ENCODE results near the gene SPAG16.
"Not testable (repeated sequence)": the region's sequence is repeated elsewhere in the genome, so short reads cannot be mapped to it uniquely, and the experiment has no call there.

SPAG16 gene

DNA sequence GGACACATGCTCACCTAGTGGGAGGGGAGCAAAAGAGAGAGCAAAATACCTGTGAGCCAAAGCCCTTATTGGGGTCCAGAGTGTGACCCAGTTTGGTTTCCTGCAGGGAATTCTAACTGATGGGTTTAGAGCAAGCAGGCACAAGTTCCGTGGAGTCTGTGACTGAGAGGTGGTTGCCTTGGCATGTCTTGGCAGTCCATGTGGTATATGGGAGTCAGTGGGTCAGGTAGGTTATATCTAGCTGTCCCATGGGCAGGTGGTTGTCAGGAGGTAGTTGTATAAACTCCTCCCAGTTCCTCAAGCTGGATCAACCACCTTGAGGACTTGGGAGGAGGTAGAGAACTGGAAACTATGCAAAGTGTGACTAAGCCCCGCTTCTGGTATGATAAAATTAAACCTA lies 673.8 kb downstream of the SPAG16 start:
- no peak overlapping the region for H3K27ac ChIP-seq
- TF ChIP-seq, protein P1, sequence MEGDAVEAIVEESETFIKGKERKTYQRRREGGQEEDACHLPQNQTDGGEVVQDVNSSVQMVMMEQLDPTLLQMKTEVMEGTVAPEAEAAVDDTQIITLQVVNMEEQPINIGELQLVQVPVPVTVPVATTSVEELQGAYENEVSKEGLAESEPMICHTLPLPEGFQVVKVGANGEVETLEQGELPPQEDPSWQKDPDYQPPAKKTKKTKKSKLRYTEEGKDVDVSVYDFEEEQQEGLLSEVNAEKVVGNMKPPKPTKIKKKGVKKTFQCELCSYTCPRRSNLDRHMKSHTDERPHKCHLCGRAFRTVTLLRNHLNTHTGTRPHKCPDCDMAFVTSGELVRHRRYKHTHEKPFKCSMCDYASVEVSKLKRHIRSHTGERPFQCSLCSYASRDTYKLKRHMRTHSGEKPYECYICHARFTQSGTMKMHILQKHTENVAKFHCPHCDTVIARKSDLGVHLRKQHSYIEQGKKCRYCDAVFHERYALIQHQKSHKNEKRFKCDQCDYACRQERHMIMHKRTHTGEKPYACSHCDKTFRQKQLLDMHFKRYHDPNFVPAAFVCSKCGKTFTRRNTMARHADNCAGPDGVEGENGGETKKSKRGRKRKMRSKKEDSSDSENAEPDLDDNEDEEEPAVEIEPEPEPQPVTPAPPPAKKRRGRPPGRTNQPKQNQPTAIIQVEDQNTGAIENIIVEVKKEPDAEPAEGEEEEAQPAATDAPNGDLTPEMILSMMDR (IDR thresholded peaks at IDR 0.05) = no peak
- TF ChIP-seq ZFX (IDR thresholded peaks at IDR 0.05; ENCODE audit: borderline replicate concordance) = no peak

- no peak overlapping the region for H3K27ac ChIP-seq
- TF ChIP-seq ZFX (IDR thresholded peaks at IDR 0.05; ENCODE audit: borderline replicate concordance) = no peak
- TF ChIP-seq, protein P1 (IDR thresholded peaks at IDR 0.05) = no peak
Measured at GRCh38 chr2:213959589-213959988, 675.3 kb downstream of the SPAG16 start.

- no peak for TF ChIP-seq ZFX (IDR thresholded peaks at IDR 0.05; ENCODE audit: borderline replicate concordance)
- TF ChIP-seq, protein P1 (IDR thresholded peaks at IDR 0.05) = no peak
Measured at GRCh38 chr2:213971536-213971935, 687.3 kb downstream of the SPAG16 start.

GRCh38 chr2:213980883-213981282 lies 696.6 kb downstream of the SPAG16 start:
- H3K27ac ChIP-seq = no peak overlapping the region
- TF ChIP-seq, protein P1 (IDR thresholded peaks at IDR 0.05) = no peak

More at GRCh38 chr2:213971536-213971935, 687.3 kb downstream of the SPAG16 start:
- H3K27ac ChIP-seq = no peak overlapping the region

- no peak for TF ChIP-seq ZFX (IDR thresholded peaks at IDR 0.05; ENCODE audit: borderline replicate concordance)
- TF ChIP-seq, protein P1 (IDR thresholded peaks at IDR 0.05) = no peak
- H3K27ac ChIP-seq = no peak overlapping the region
Measured at GRCh38 chr2:213989207-213989606, 704.9 kb downstream of the SPAG16 start.

DNA sequence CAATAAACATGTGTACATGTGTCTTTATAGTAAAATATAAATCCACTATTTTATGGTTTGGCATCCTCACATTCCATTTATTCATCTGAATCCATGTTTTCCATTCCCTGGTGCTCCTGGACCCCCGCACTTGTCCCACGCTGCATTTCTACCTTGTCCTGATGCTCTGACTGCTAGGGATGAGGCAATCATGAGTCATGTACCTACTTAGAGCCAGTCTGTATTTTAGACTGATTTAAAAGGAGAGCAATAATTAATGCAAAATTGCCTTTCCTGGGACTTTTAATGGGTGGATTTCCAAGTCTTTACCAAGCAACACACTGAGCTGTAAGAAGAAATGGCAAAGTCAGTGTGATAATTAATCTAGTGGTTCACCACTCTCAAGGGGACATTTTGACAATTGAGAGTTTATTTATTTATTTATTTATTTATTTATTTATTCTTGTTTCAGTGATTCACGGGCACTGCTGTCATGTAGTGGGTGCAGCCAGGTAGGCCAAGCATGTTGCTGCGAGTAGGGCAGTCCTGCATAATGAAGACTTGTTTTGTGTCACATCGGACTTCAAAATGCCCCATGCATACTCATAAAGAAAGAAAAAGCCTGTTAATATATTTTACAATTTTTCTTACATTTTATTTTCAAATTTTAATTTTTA lies 707.3 kb downstream of the SPAG16 start:
- no peak overlapping the region for H3K27ac ChIP-seq
- no peak for TF ChIP-seq ZFX (IDR thresholded peaks at IDR 0.05; ENCODE audit: borderline replicate concordance)
- TF ChIP-seq, protein P1 (IDR thresholded peaks at IDR 0.05) = no peak

GRCh38 chr2:213995400-213996105 lies 711.3 kb downstream of the SPAG16 start:
- no peak for TF ChIP-seq ZFX (IDR thresholded peaks at IDR 0.05; ENCODE audit: borderline replicate concordance)
- TF ChIP-seq, protein P1 (IDR thresholded peaks at IDR 0.05) = no peak
- no peak overlapping the region for H3K27ac ChIP-seq

- H3K27ac ChIP-seq = not testable (repeated sequence)
Measured at GRCh38 chr2:213998976-213999375, 714.7 kb downstream of the SPAG16 start.

Data from 22Rv1 (cell line).